HG03469 (cell line): Measurements from ENCODE around the gene C10orf53.

Experiments
- ATAC-seq: cut with Tn5 transposase; IDR thresholded peaks from one replicate; pipeline ENCODE4 v1.9.1; 2021; ENCODE audit warnings: mild to moderate bottlenecking, moderate library complexity, moderate number of reproducible peaks; ENCODE audit not compliant: unreplicated experiment

The C10orf53 gene

DNA sequence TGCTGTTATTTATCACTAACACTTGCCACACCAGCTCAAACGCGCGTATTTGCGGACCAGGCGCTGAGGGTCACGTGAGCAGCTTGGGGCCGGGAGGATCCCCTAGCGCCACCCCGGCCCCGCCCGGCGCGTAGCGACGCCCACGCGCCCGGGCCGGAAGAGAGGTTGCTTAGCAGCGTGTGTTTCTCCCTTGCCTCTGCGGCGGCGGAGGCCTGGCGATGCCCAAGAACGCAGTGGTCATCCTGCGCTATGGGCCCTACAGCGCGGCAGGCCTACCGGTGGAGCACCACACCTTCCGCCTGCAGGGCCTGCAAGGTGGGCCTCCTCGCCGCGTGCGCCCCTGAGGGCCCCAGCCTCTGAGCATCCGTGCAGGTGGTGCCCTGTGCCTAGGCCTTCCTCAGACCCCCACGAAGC, at the start of gene C10orf53:
Gene C10orf53, plus strand, starts transcription at position 172 of the 414 bp plus-strand sequence. Its CDS starts 47 bp downstream, at position 219.
- no peak for ATAC-seq

GRCh38 chr10:49631975-49632374, 47.5 kb upstream of the C10orf53 start:
- ATAC-seq, result no peak

- ATAC-seq, result no peak
Observed at GRCh38 chr10:49632406-49633317, 46.8 kb upstream of the C10orf53 start.

DNA sequence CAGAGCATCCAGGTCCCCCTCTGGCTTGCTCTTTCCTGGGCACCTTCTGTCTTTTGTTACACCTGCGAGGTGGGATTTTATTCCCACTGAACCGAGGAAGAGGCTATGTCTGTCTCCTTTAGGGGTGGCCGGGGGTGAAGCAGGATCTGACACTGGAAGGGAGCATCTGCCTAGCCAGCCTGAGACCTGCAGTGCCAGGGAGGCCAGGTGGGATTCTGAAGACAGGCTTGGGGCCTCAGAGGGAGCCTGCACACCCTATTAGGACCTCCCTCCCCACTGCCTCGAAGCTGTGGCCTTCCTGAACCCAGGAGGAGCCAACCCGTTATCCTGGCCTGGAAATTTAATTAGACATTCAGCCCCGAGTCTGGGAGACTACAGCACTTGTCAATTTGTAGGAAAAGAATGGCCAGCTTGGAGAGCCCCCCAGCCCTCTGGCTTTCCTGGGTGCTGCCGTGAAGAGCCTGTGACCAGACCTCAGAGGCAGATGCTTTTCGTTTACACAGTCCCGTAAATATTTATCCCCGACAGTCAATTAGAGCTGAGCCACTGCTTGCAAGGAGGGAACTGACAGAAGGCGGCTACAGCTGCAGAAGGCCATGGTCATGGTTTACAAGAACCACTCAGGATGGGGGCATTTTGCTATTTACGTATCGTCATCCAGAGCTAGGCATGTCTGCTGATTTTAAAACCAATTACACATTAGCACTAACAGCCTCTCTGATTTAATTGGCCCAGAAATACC, 46.0 kb upstream of the C10orf53 start:
- no peak for ATAC-seq

DNA sequence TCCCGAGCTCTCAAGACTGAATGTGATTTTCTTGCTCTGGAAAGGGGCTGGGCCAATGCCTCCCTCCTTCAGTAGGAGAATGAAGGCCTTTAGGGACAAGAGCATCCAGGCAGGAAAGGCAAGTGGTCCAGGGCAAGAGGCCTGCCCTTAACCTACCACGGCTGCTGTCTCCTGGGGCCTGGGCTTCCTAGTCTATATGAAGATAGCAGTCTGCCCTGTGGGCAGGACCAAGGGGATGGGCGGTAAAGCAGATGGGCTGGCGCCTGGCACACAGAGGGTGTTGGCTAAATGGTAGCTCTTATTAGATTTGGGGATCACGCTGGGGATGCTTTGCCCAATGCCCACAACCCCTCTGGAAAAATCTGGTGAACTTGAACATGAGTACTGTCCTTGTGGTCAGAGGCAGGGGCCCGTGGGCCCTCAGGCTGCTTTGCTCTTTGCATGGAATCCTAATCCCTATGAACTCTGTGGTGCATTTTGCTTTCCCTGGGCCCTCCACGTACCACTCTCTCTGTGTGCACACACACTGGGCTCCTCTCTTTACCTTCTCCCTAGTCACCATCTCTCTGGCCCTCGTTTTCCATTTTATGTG, 45.3 kb upstream of the C10orf53 start:
- ATAC-seq, result no peak

- ATAC-seq, result no peak
Observed at GRCh38 chr10:49642311-49642710, 37.1 kb upstream of the C10orf53 start.

DNA sequence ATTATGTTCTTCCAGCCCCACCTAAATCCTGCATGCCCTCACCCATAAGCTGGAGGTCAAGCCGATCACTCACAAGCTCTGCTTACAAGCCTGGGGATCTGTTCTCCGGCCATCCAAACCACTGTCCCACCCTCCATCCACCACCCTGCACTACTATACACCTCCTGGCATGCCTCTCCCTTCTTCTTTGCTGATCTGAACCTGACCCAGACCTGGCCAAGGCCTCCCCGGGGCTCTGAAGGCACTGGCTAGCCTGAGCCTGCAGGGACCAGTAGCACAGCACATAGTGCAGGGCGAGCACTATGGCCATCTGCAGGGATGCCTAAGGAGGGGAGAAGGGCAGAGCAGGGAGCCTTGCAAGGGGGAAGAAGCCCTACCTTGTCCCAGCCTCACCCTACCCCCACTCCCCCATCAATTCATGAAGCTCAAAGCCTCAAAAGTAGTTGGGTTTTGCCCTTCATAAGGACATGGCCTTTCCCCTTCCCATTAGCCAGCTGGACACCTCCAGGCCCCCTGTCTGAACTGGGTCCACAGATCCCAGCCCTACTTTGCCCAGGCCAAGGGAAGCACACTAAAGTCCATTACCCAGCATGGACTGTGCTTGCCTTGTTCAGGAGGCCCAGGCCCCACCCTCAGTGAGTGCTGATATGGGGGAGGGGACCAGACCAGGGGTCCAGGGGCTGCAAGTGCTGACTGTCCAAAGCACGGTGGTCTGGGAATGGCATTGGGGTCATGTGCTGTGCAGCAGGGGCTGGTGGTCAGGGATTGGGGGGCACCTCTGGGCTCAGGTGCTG, 36.0 kb upstream of the C10orf53 start:
- no peak for ATAC-seq

- ATAC-seq, result no peak
Observed at GRCh38 chr10:49644035-49644646, 35.3 kb upstream of the C10orf53 start.

DNA sequence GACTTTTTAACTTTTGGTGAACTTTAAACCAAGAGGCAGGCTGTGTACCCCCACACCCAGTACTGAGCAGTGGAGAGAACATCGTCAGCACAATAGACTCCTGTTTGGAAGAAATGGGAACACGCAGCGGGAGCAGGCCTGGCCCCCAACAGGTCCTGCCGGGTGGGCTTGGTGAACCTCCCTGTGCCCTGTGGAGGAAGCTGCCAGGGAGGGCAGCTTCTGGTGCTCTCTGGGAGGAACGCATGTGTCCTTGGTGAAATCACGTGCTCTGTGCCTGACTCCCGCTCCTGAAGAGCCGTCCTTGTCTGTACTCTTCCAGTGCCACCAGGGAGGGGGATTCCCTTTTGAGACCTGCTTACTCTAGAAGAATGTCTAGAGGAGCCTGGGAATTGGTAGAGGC, 34.0 kb upstream of the C10orf53 start:
- ATAC-seq, result no peak

DNA sequence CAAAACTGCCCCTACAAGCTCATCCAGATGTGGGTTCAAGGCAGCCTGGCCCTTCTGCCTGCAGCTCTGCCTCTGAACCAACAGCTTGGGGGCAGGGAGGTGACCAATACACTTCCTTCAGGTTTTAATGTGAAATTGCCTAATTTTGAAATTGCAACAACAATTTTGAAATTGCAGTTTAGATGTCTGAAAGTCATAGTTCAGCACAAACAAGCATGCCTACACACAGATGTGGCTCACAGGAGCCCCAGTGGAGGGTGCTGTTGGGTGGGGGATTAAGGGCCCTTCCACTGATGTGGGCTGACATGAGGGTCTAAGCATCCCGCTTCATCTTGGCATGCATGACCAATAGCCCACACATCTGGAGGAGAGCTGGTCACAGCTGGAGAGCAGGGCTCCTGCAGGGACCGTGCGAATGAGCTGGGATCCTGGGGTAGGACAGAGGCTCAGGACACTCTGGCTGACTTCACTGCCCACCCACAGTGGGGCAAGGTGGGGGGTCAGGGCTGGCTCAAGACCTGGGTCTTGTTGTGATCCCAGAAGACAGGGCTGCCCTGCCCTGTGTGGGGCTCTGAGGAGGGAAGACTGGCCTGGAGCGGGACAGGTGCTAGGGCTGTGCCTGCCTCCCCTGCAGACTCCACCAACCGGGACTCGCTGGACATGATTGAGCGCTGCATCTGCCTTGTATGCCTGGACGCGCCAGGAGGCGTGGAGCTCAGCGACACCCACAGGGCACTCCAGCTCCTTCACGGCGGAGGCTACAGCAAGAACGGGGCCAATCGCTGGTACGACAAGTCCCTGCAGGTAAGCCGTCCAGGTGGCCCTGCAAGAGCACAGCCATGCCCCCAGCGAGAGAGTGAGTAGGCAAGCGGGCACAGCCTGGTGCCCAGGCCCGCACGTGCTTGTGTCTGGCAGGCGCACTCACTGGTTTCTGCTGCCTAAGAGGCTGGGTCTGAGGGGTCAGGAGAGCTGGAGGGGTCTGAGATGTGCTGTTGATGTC, 33.3 kb upstream of the C10orf53 start:
- no peak for ATAC-seq

DNA sequence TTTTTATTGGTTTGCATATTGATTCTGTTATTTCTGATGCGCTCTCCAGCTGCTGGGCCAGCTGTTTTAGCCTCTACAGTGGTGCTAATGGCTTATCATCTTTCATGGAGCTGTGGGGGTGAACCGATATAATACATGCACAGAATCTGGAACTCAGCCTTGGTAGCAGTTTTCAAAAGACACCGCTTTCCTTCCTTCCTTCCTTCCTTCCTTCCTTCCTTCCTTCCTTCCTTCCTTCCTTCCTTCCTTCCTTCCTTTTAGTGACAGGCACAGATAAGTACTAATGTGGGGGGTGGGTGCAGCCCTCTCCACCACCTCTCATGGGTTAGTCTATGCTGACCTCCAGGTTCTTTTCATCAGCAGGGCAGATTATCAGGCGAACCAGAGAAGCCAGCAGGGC, 31.9 kb upstream of the C10orf53 start:
- no peak for ATAC-seq

GRCh38 chr10:49647985-49648795, 31.3 kb upstream of the C10orf53 start:
- ATAC-seq, result no peak

DNA sequence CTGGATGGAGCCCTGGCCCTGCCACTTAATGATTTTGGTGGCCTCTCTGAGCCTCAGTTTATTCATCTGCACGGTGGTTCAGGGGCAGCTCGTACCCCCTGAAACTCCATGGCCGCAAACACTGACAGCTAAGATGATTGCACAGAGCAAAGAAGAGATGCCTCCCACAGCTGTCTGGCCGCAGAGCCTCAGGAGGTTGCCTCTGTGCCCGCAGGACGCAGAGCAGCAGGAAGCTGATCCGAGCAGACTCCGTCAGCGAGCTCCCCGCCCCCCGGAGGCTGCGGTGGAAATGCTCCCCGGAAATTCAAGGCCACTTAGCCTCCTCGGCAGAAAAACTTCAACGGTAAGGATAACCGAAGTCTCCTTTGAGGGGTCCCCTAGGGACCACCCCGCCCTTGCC, 30.2 kb upstream of the C10orf53 start:
- peak; percentile 60 for ATAC-seq

- ATAC-seq, result no peak
Observed at GRCh38 chr10:49649936-49650723, 29.3 kb upstream of the C10orf53 start.

GRCh38 chr10:49650724-49651034, 28.8 kb upstream of the C10orf53 start:
- no peak for ATAC-seq

- no peak for ATAC-seq
Observed at GRCh38 chr10:49651039-49651835, 28.2 kb upstream of the C10orf53 start.

DNA sequence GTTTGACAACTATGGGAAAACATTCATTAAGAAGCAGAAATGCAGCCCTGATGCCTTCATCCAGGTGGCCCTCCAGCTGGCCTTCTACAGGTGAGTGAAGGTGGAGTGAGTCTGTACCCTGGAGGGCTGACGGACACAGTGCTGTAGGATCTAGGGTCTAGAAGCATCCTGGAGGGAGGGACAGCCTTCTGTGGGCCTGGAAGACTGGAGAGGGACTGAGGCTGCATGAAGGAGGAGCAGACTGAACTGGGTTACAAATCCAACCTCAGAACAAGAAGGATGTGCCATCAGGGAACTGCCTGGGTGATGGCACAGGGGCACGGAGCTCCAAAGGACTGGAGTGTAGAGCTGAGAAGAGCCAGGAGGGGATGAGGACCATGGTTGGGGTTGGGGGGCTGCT, 27.5 kb upstream of the C10orf53 start:
- no peak for ATAC-seq
